ENCODE results near the gene NARF. TPM values are rescaled to one million over a fixed set of nuclear protein-coding genes. Genes with fewer than 3 reads are reported as not detected.

Gene NARF
- total and polyA plus RNA-seq, 2 donors (not counting 3 experiments of a cell fraction or from before 2014, with no cell fraction given), result 83.4 to 158 TPM

DNA sequence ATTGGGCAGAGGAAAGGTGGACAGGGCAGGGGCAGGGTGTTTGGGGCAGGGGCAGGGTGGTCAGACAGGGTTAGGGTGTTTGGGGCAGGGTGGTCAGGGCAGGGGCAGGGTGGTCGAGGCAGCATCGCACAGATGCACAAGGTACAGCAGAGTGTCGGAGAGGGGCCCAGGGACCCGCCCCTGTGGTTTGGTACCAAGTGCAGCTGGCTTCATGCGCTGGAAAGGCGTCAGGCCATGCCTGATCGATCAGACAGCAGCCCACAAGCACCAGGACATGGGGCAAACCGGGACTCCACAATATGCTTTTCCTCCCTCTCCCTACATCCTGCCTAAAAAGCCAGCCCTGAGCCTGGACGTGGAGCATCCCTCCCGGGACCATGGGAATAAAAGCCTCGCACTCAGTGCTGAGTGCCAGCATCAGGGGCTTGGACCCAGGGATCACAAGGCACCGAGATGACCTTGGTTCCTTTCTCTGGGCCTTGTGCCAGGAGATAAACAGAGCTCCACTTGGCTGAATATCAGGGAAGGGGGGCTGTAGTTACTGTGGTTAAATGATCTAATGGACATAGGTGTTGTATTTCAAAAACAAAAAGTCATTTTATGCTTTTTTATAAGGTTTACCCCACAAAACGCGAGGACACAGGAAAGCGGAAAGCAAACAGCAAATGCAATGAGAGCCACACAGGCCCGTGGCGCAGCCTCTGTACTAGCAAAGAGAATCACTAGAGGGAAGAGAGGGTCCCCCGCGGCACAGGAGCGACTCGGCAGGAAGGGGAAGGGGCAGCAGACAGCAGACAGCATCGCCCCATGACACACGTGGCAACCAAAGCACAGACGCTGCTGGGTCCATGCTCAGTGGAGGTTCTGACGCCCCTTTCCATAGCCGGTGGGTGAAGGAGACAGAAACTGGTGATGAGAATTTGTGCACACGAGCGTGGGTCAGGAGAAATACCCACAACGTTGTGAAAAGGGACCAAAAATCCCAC, 45.7 kb upstream of the NARF start:
- intact Hi-C loops (cut with micrococcal nuclease), result loop anchor here (10.0 kb wide), 2 partner anchors 168 to 378 kb away; partner anchors contain the start of genes DCXR and RAC3

More for the DNA sequence above, 45.7 kb upstream of the NARF start:
- peaks cover 2% of the 10 kb centered on the region for H3K4me1 ChIP-seq (ENCODE audit: control insufficient read depth, extremely low read depth, insufficient read depth, low read length)
- ChIA-PET CTCF (interaction anchor here (1.4 kb wide), 1 partner anchor 112 kb away, joined by 3 read pairs; no protein-coding TSS in a partner anchor), POLR2A (no interaction called here)
- no peak overlapping the region for H3K9ac ChIP-seq (replicated peaks; ENCODE audit: extremely low read depth, insufficient read depth, low read length)
- no peak overlapping the region for H2AFZ ChIP-seq (ENCODE audit: low read depth, low read length)
- no peaks in the 10 kb centered on the region for H4K20me1 ChIP-seq (replicated peaks; ENCODE audit: control insufficient read depth, extremely low read depth, insufficient read depth, low read length)
- H3K9me1 ChIP-seq (replicated peaks; ENCODE audit: control insufficient read depth, extremely low read depth, insufficient read depth, low read length), result no peaks in the 10 kb centered on the region
- H3K9me3 ChIP-seq (replicated peaks; ENCODE audit: control insufficient read depth, insufficient read depth, low read length), result no peaks in the 10 kb centered on the region
- H3K79me2 ChIP-seq (ENCODE audit: control insufficient read depth, insufficient read depth, low read length), result no peaks in the 10 kb centered on the region
- H3K4me2 ChIP-seq (ENCODE audit: insufficient read depth, low read length), result no peak overlapping the region
- H3K36me3 ChIP-seq (ENCODE audit: control insufficient read depth in 2 of 2, extremely low read depth in 1 of 2, insufficient read depth in 2 of 2, low read length in 2 of 2), result no peaks in the 10 kb centered on the region
- BruUV-seq (replicated peaks), result no TSS peak
- no peak overlapping the region for H3K27ac ChIP-seq (ENCODE audit: insufficient read depth, low read depth, low read length)
- no peaks in the 10 kb centered on the region for H3K27me3 ChIP-seq (ENCODE audit: control insufficient read depth in 2 of 2, insufficient read depth in 2 of 2, low read length in 2 of 2)
- DNase-seq (ENCODE audit: low read depth, low spot score) (no peak), FAIRE-seq (no peak)
- TF ChIP-seq JUN (IDR thresholded peaks at IDR 0.05; ENCODE audit: borderline replicate concordance, insufficient read depth, insufficient read length, low read depth) (no peak), GATA2 (IDR thresholded peaks at IDR 0.05; ENCODE audit: insufficient read depth, insufficient read length, low read depth, low read length) (no peak), FOS (IDR thresholded peaks at IDR 0.05; ENCODE audit: borderline replicate concordance, insufficient read depth, low read length) (no peak), POLR2AphosphoS5 (IDR thresholded peaks at IDR 0.05; ENCODE audit: insufficient read depth, low read depth, low read length) (no peak), POLR2A (IDR thresholded peaks at IDR 0.05; ENCODE audit: low read depth, low read length) (no peak), MYC (IDR thresholded peaks at IDR 0.05; ENCODE audit: low read depth, low read length) (no peak), EZH2 (IDR thresholded peaks at IDR 0.05; ENCODE audit: borderline replicate concordance, low read depth, low read length, severe bottlenecking) (no peak)
- TF ChIP-seq, protein P1, sequence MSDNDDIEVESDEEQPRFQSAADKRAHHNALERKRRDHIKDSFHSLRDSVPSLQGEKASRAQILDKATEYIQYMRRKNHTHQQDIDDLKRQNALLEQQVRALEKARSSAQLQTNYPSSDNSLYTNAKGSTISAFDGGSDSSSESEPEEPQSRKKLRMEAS (IDR thresholded peaks at IDR 0.05; ENCODE audit: insufficient read depth, insufficient read length), result no peak
- TF ChIP-seq, protein P2, sequence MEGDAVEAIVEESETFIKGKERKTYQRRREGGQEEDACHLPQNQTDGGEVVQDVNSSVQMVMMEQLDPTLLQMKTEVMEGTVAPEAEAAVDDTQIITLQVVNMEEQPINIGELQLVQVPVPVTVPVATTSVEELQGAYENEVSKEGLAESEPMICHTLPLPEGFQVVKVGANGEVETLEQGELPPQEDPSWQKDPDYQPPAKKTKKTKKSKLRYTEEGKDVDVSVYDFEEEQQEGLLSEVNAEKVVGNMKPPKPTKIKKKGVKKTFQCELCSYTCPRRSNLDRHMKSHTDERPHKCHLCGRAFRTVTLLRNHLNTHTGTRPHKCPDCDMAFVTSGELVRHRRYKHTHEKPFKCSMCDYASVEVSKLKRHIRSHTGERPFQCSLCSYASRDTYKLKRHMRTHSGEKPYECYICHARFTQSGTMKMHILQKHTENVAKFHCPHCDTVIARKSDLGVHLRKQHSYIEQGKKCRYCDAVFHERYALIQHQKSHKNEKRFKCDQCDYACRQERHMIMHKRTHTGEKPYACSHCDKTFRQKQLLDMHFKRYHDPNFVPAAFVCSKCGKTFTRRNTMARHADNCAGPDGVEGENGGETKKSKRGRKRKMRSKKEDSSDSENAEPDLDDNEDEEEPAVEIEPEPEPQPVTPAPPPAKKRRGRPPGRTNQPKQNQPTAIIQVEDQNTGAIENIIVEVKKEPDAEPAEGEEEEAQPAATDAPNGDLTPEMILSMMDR (IDR thresholded peaks at IDR 0.05; ENCODE audit: extremely low read depth in 1 of 2, insufficient read depth in 1 of 2, low read depth in 1 of 2, low read length in 2 of 2), result no peak
- no peak overlapping the region for H3K4me3 ChIP-seq (replicated peaks in 1 of 3; ENCODE audit: insufficient read depth in 1 of 3, low read depth in 1 of 3, low read length in 3 of 3)
- dilution Hi-C loops (cut with MboI; ENCODE audit: extremely low pct_ligation_motif_present, low sequenced_read_pairs), result no loop called here

Data from endothelial cell of umbilical vein (primary cell).